Activated CD4-positive, alpha-beta T cell treated with anti-CD3 and anti-CD28 coated beads, Interleukin-10, Interleukin-2, amounts not matched to agents 100 ng/mL and 50 ng/mL, durations not matched to agents 16 hours and 8 hours (primary cell): Measurements from ENCODE around the gene ARPC4.

Experiments used
- DNase-seq: peaks from one replicate; pipeline ENCODE4 v3.0.0-alpha.2; 2020

The ARPC4 gene

DNA sequence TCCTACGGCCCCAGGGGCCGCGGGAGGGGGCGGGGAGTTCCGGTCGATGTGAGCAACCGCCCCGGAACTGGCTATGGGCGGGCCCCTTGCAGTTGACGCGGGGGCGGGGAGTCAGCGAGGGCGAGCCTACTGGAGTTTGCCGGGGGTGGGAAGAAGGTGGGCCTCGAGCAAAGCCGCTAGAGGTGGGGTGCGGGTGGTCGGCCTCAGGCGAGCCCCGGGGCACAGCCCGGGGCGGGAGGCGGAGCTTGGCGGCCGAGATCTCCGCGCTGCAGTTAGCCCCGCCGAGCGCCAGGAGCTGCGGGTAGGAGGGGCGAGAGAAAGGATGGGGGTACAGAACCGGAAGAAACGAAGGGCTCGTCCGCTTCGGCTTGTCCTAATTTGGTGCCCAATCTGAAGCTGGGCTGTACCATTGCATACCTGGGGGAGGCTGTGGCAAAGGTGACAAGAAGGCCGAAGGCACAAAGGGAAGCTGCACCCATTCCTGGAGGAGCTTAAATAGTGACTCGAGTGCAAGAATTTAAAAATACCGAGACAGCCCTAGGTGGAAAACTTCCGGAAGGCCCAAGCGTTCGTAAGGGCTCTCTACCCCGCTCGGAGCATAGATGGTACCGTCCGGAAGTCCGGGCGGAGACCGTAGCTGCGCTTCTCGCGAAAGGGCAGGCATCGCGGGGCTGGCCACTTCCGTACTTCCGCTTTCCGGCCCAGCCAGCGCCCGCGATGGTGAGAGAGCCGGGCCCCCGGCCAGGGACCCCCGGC is at the start of gene ARPC4, which contains the start of gene TADA3:
Gene ARPC4 (plus strand): TSS at position 678 of the 756 bp plus-strand sequence. CDS start 40 bp downstream, at position 718.
Gene TADA3 (minus strand): TSS at position 69 of the 756 bp plus-strand sequence. CDS start 1,007 bp downstream, outside the sequence.
- DNase-seq = peak; percentile 94

DNA sequence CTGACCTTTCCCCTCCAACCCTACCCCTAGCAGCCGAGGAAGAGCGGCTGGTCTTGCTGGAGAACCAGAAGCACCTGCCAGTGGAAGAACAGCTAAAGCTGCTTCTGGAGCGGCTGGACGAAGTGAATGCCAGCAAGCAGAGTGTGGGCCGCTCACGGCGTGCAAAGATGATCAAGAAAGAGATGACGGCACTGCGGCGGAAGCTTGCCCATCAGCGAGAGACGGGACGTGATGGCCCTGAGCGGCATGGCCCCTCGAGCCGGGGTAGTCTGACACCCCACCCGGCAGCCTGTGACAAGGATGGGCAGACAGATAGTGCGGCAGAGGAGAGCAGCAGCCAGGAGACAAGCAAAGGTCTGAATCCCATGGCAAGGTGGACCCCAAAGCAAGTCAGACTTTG is 49.3 kb upstream of the ARPC4 start:
- no peak for DNase-seq

DNA sequence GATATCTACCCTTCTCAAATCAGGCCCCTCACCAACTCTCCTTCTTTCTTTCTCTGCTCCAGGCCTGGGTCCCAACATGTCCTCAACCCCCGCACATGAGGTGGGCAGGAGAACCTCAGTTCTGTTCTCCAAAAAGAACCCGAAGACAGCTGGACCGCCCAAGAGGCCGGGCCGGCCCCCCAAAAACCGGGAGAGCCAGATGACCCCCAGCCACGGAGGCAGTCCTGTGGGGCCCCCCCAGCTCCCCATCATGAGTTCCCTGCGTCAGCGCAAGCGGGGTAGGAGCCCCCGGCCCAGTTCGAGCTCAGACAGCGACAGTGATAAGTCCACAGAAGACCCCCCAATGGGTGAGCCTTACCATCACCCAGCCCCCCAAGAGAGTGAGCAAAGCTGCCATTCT is 48.7 kb upstream of the ARPC4 start:
- no peak for DNase-seq

DNA sequence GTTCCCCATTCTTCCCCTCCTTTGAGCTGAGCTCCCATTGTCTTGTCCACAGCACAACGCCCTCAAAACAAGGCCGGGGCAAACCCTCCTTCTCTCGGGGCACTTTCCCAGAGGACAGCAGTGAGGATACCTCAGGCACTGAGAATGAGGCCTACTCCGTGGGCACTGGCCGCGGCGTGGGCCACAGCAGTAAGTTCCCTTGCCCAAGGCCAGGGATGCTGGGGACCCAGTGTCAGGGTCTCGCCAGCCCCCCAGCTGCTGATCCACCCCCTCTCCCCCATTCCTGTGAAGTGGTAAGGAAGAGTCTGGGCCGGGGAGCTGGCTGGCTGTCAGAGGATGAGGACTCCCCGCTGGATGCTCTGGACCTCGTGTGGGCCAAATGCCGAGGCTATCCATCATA is 47.4 kb upstream of the ARPC4 start:
- no peak for DNase-seq

DNA sequence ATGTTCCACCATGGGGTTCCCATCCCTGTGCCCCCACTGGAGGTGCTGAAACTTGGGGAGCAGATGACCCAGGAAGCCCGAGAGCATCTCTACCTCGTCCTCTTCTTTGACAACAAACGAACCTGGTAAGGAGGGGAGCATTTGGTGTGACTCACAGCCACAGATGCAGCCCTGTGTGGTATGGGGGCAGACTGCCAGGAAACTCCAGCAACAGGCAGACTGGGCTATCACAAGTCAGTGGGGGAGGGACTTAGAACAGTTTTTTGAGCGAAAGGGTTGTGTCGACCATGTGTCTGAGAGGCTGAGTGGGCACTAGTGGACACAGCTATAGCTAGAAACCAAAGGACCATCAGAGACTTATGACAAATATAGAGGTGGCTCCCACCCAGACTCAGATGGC is 46.6 kb upstream of the ARPC4 start:
- DNase-seq = no peak

DNA sequence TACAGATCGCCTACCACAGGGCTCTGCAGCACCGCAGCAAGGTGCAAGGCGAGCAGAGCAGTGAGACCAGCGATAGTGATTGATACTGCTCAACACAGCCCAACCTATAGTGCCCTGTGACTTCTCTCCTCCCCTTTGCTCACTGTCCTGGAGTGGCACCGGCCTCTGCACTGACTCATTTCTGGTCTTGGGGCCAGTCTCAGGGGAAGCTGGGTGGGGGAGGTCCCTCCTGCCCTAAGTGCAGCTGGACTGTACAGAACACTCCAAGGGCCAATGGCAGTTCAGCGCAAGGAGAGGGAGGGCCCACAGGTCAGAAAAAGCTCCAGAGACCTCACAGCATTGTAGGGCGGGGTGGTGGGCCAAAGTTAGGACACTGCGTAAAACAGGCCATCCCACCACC is 45.6 kb upstream of the ARPC4 start:
- DNase-seq = no peak

DNA sequence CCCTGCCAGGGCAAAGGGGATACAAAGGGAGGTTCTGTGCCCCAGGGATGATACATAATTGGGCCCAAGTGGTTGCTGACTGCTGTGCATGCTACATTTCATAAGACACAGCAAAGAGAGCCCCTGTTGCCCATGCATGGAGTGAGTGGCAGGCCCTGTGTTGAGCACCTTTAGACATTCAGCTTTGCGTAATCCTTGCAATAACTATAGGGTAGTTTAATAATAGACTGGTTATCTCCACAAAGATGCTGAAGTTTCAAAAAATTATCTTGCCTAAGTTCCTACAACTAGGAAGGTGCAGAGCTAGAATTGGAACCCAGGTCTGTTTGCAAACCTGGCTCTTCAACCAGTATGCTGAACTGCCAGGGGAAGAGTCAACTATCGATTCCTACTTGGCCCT is 44.9 kb upstream of the ARPC4 start:
- no peak for DNase-seq

DNA sequence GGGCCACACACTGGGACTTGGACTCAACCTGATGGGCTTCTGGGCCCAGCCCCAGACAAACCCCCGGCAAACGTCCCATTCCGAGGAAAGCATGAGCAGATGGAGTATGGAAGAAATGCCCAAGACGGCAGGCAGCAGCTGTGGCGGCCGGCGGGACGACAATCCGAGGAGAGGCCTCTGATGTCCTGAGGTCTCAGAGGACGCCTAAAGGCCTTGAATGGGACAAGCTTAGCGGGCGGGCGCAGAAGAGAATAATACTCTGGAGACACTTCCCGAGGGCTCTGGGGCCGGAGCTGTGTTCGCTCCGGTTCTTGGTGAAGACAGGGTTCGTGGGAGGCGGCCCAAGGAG is 43.6 kb upstream of the ARPC4 start:
- DNase-seq = no peak

DNA sequence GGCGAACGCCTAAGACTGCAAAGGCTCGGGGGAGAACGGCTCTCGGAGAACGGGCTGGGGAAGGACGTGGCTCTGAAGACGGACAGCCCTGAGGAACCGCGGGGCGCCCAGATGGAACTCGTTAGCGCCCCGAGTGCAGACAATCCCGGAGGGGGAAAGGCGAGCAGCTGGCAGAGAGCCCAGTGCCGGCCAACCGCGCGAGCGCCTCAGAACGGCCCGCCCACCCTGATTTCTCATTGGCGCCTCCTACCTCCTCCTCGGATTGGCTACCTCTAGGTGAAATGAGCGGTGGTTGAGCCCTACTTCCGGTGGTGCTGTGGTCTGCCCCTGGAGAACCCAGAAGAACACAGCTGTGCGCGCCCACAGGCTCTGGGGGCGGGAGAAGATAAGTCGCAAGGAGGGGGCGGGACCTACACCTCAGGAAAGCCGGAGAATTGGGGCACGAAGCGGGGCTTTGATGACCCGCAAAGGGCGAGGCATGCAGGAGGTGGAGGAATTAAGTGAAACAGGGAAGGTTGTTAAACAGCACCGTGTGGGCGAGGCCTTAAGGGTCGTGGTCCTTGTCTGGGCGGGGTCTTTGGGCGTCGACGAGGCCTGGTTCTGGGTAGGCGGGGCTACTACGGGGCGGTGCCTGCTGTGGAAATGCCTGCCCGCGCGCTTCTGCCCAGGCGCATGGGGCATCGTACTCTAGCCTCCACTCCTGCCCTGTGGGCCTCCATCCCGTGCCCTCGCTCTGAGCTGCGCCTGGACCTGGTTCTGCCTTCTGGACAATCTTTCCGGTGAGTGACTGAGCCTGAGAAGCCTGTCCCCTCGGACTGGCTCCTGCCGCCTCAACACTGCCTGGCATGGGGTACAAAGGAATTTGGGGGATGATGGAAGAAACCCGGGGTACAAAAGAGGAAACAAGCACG is 43.0 kb upstream of the ARPC4 start, which contains the start of gene OGG1:
Gene OGG1 (plus strand): TSS at position 308 of the 911 bp plus-strand sequence. CDS start 335 bp downstream, at position 643.
- DNase-seq = peak; percentile 99

DNA sequence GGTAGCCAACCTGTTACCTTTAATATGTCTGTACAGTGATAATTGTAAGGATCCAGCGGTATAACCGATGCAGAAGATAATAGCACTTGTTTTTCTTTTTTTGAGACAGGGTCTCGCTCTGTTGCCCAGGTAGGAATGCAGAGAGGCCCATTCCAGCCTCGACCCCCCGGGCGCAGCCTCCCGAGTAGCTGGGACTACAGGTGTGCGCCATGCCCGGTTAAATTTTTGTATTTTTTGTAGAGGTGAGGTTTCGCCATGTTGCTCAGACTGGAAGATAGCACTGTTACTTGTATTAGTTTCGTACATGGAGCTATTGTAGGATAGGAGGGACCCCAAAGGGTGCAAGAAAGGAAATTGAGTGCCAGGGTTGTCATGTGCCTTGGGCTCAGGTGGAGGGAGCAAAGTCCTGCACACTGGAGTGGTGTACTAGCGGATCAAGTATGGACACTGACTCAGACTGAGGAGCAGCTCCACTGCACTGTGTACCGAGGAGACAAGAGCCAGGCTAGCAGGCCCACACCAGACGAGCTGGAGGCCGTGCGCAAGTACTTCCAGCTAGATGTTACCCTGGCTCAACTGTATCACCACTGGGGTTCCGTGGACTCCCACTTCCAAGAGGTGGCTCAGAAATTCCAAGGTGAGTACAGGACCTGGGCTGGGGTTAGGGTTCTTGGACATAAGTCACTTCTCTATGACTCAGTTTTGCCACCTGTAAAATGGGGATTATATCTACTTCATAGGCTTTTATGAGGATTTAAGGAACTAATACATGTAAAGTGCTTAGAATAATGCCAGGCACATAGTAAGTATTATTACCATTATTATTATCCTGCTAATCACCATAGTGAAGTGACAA is 42.1 kb upstream of the ARPC4 start:
- DNase-seq = no peak

DNA sequence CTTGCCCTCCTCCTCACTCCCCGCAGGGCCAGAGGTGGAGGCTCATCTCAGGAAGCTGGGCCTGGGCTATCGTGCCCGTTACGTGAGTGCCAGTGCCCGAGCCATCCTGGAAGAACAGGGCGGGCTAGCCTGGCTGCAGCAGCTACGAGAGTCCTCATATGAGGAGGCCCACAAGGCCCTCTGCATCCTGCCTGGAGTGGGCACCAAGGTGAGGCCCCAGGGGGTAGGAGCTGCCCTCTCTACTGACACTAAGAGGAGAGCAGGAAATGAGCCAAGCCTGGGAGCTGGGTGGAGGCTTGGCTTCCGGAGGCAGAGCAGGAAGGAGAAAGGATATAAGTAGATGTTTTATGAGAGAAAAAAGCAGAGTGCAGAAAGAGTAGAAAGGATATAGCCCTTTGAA is 38.2 kb upstream of the ARPC4 start:
- DNase-seq = peak; percentile 21

DNA sequence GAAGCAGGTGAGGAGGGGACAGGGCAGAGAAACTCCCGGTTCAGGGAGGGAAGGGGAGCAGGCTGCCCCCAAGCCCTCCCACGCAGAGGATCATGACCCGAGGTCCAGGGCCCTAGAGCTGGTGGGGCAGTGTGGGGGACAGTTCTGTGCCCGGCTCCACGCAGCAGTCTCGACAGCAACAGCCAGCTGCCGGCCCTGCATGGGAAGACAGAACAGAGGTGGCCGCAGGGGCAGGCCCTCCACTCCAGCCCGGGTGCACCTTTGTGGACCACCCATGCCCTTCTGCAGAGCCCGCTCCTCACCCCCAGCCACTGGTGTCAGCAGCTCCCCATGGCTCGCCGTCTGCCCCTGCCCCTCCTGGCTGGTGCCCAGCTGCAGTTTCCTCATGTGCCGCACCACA is 35.5 kb upstream of the ARPC4 start:
- DNase-seq = no peak

DNA sequence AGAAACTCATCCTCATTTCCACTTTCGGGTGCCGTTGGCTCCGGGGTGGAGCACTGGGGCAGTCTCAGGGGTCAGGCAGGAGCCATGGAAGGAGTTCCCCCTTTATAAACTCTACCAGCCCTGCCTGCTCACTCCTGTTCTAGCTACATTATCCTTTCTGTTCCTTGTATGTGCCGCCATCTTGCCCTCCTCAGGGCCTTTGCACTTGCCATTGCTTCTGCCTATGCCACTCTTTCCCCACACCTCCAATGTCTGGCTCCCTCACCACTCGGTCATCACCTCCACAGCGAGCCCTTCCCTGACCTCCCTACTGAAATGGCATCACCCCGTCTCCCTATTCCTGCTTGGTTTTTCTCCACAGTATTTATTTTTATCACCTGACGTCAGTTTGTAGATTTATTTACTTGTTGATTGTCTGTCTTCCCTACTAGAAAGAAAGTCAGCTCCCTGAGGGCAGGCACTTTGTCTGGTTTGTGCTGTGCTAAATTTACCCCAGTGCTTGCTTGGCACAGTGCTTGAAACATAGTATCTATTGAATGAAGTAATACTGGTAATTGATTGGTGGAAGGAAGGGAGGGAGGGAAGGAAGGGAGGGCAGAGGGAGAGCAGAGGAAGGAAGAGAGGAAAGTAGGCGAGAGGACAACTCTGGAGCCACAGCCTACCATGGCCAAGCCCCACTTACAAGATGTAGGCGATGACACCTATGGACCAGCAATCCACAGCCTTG is 31.9 kb upstream of the ARPC4 start:
- no peak for DNase-seq

DNA sequence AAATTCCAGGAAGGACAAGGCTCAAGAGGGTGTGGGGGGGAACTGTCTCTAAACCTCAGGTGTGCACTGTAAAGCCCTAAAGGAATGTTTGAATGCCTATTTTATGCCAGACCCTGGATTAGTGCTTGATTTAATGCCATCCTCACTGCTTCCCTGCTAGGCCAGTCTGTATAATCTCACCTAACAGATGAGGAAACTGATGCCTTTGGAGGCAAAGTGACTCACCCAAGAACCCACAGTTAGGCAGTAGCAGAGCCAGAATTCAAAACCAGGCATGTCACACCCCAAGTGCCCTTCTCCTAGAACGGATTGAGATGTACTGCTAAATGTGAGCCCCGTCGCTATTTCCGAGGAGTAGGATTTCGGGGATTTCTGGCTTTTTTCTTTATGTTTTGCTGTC is 31.0 kb upstream of the ARPC4 start:
- no peak for DNase-seq

DNA sequence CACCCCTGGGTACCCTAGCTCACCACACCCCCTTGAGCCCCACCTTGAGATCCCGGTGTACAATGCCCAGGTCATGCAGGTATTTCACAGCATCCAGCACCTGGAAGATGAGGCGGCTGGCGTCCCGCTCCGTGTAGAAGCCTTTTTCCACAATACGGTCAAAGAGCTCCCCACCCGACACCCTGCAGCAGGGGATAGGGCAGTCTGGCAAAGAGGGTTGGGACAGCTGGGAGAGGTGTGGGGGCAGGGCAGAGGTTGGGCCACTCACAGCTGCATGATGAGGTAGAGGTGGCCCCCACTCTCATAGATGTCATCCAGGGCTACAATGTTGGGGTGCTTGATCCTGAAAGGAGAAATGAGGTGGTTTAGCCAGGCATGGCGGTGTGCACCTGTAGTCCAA is 30.0 kb upstream of the ARPC4 start:
- no peak for DNase-seq

DNA sequence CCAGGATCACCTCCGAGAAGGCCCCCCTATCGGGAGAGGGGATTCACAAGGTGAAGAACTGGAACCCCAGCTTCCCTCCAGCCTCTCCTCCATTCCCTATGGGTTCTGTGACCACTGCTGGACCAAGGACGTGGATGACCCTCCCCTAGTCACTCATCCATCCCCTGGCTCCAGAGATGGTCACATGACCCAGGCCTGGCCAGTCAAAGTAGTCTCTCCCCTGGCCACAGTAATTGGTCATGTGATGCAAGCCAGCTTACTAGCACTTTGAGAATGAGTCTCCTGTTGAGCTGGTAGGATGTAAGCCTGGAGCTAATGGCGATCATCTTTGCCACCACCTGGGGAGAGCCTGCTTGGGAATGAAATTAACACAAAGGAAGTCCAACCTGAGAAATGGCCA is 27.0 kb upstream of the ARPC4 start:
- DNase-seq = no peak

DNA sequence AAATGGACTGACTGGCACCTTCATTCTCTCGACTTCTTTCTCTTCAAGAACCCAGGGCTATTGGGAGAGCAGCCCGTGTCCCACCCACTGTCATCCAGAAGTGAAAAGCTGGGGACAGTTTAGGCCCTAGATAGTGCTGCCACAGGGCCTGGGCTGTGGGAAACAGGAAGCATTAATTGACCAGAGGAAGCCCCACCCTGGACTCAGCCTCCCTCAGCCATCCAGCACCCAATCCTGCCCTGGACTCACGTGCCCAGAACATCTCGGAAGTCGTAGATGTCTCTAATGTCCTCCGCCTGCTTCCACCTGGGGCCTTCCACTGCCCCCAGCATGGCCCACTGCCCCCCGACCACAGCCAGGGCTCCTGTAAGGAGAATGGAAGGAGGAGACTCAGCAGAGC is 25.5 kb upstream of the ARPC4 start:
- DNase-seq = no peak

DNA sequence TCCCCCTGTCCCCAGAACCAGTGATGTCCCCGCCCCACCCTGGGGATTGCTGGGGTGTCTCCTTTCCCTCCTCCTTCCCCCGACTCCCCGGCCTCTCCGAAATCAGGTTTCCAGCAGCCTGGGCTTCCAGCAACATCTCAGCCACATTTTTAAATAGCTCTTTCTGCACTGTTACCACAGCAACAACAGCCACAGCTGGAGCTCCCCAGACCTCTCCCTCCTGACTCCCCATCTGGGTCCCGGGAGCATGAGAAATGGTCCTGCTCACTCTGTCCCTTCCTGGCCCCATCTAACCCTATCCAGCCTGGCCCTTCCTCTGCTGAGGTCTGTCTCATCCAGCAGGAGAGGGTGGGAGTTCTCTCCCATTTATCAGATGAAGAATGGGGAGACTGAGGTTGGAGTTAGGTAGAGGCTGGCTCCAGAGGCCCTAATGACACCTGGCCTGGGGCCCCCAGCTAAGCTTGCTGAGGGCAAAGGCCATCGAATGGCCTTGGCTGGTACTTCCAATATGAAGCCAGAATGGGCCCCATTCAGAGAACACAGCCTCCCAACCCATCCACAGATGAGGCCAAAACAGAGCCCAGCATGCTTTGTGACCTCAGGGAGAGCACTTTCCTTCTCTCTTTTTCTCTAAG is 24.6 kb upstream of the ARPC4 start:
- DNase-seq = no peak

DNA sequence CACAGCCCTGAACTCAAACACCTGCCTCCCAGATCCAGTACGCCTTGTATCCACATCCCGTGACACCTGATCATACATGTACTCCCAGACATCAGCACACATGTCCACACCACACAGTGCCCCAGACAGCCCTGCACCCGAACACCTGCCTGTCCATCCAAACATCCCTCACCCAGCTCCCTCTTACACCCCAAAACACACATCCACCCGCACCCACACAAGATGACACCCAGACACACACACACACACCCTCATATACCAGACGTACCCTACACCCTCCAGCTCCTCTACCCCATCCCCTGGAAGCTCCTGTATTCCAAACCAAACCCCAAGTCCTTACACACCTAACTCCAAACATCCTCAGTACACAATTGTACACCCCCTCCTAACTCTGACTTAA is 23.9 kb upstream of the ARPC4 start:
- DNase-seq = no peak

DNA sequence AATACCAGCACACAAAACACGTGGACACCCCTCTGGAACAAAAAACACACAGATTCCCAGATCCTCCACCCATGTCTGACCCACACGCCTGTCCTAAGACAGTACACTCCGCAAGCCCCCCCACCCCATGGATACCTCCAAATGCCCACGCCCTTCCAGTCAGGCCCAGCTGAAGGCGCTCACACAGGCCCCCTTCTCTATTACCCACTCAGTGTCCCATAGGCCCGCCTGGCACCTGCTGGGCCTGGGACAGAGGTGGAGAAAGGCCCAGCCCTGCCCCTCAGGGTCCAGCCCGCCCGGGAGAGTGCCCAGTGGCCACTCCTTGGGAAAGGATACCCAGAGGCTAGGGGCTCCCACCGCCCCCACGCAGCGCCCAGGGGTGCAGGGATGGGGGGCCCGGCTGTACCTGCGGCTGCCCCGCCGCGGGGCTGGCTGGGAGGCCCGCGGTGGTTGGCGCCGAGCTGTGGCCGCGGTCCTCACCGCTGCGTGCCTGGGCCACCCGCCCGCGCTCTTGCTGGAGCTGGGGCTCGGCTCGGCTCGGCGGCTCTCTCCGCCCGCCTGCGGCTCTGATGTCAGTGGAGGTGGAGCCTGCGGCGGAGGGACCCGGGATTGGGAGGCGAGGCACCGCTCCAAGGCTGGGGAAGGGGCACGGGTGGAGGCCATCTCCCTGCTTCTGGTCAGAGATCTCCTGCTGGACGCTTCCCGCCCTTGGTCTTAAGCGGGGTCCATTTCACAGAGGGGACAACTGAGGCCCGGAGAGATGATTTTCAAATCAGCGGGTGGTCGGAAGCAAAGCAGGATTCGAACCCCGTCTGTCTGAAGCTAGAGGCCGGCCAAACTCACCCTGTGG is 23.2 kb upstream of the ARPC4 start, which contains the start of gene CAMK1:
Gene CAMK1 (minus strand): TSS at position 522 of the 850 bp plus-strand sequence. CDS start 2,198 bp downstream, outside the sequence.
- peak; percentile 80 for DNase-seq
